H1 (cell line): ENCODE results near the gene UNC79. TPM values are rescaled to one million over a fixed set of nuclear protein-coding genes. Genes with fewer than 3 reads are reported as not detected.
"Not testable (repeated sequence)": the region's sequence is repeated elsewhere in the genome, so short reads cannot be mapped to it uniquely, and the experiment has no call there.

Experiments
- CTCF ChIA-PET: fragments of 300-600 bp; sonication (Branson Sonifier 250); formaldehyde crosslinking; loops from one replicate; lab custom pipeline; 2021; ENCODE audit not compliant: partially characterized antibody; lab: Charles Lee
- POLR2A ChIA-PET: fragments of 300-600 bp; sonication (Branson Sonifier 250); formaldehyde crosslinking; loops from one replicate; lab custom pipeline; 2021; ENCODE audit warnings: inconsistent platforms; ENCODE audit not compliant: partially characterized antibody; lab: Charles Lee
- DNase-seq, 2 experiments: peaks; one replicate each; pipeline versions ENCODE4 v3.0.0 to v3.0.0-alpha.2; 2010 to 2022; ENCODE audit warnings: low spot score in 2 of 2, low read depth in 1 of 2, mixed read lengths in 1 of 2
- FAIRE-seq: peaks from 2 replicates; lab custom pipeline; 2011; peaks lifted over from hg19 to GRCh38; lab: Jason Lieb, UNC
- H2AFZ ChIP-seq: 2 replicates; pipeline ENCODE4 v1.8.1; 2012; ENCODE audit warnings: low read length, inconsistent platforms
- H2AK5ac ChIP-seq: 2 replicates; pipeline ENCODE4 v1.6.1; 2013; ENCODE audit warnings: low read depth, low read length
- H2BK120ac ChIP-seq: replicated peaks from 2 replicates; pipeline ENCODE3; 2013; ENCODE audit warnings: low read depth, low read length, inconsistent platforms
- H2BK12ac ChIP-seq: 2 replicates; pipeline ENCODE4 v1.6.1; 2013; ENCODE audit warnings: low read depth, low read length
- H2BK15ac ChIP-seq: 2 replicates; pipeline ENCODE4 v1.6.1; 2013; ENCODE audit warnings: low read length
- H2BK20ac ChIP-seq: 2 replicates; pipeline ENCODE4 v1.6.1; 2013; ENCODE audit warnings: low read length
- H2BK5ac ChIP-seq: 2 replicates; pipeline ENCODE4 v1.6.1; 2013; ENCODE audit warnings: low read depth, low read length
- H3K14ac ChIP-seq: 2 replicates; pipeline ENCODE4 v1.6.1; 2013; ENCODE audit warnings: inconsistent platforms; ENCODE audit not compliant: insufficient read length
- H3K18ac ChIP-seq: 2 replicates; pipeline ENCODE4 v1.6.1; 2013; ENCODE audit warnings: low read length; ENCODE audit errors: extremely low read depth
- H3K23ac ChIP-seq: 2 replicates; pipeline ENCODE4 v1.6.1; 2013; ENCODE audit warnings: inconsistent platforms; ENCODE audit not compliant: insufficient read length
- H3K23me2 ChIP-seq: 2 replicates; pipeline ENCODE4 v1.6.1; 2013; ENCODE audit warnings: low read depth, low read length
- H3K27ac ChIP-seq: 2 replicates; pipeline ENCODE4 v1.6.1; 2011; ENCODE audit warnings: low read depth, low read length, inconsistent platforms
- H3K27me3 ChIP-seq, 4 experiments: replicated peaks in 1 of 4; 1 replicate in 1 of 4; 2 replicates in 3 of 4; pipeline versions ENCODE4 v1.6.1 to v1.8.1; 2011 to 2013; ENCODE audit warnings: low read length in 3 of 4, mild to moderate bottlenecking in 3 of 4, inconsistent platforms in 2 of 4, mixed read lengths in 2 of 4, moderate library complexity in 1 of 4; ENCODE audit not compliant: control insufficient read depth in 3 of 4, insufficient read depth in 3 of 4; ENCODE audit errors: extremely low read depth in 1 of 4
- H3K36me3 ChIP-seq, 4 experiments: 2 replicates each; pipeline versions ENCODE4 v1.6.1 to v1.8.1; 2011 to 2013; ENCODE audit warnings: mild to moderate bottlenecking in 4 of 4, low read length in 3 of 4, moderate library complexity in 2 of 4, control low read depth in 1 of 4, inconsistent platforms in 1 of 4; ENCODE audit not compliant: insufficient read depth in 4 of 4, control insufficient read depth in 2 of 4
- H3K4ac ChIP-seq: replicated peaks from 2 replicates; pipeline ENCODE3; 2013; ENCODE audit warnings: low read length, low read depth, mixed read lengths, inconsistent platforms; ENCODE audit not compliant: insufficient read length
- H3K4me1 ChIP-seq, 4 experiments: replicated peaks in 1 of 4; 1 replicate in 1 of 4; 2 replicates in 3 of 4; pipeline versions ENCODE4 v1.6.1 to v1.8.1; 2011 to 2013; ENCODE audit warnings: low read length in 3 of 4, inconsistent platforms in 2 of 4, mixed read lengths in 1 of 4; ENCODE audit not compliant: insufficient read depth in 4 of 4, control insufficient read depth in 3 of 4
- H3K4me2 ChIP-seq, 2 experiments: 2 replicates each; pipeline versions ENCODE4 v1.6.1 to v1.8.1; 2011 to 2013; ENCODE audit warnings: low read depth in 2 of 2, low read length in 2 of 2, control low read depth in 1 of 2, inconsistent platforms in 1 of 2, mild to moderate bottlenecking in 1 of 2; ENCODE audit not compliant: insufficient read depth in 1 of 2
- H3K4me3 ChIP-seq, 4 experiments: fragments of 200-600, 300-600 bp in 1 of 4; sonication (generic), shearing (Covaris generic), sonication (Bioruptor Twin) in 1 of 4; 2 replicates each; pipeline versions ENCODE4 v1.5.1 to v1.8.1; 2011 to 2016; ENCODE audit warnings: low read length in 4 of 4, low read depth in 3 of 4, control low read depth in 2 of 4, inconsistent platforms in 2 of 4, mild to moderate bottlenecking in 2 of 4, mixed read lengths in 1 of 4, moderate library complexity in 1 of 4; ENCODE audit not compliant: insufficient read depth in 2 of 4; ENCODE audit errors: extremely low read depth in 1 of 4
- H3K56ac ChIP-seq: replicated peaks from 2 replicates; pipeline ENCODE3; 2013; ENCODE audit warnings: low read depth, mild to moderate bottlenecking, mixed read lengths, low read length, inconsistent platforms; ENCODE audit not compliant: insufficient read length
- H3K79me1 ChIP-seq: 2 replicates; pipeline ENCODE4 v1.6.1; 2013; ENCODE audit warnings: low read depth, low read length, control low read depth
- H3K79me2 ChIP-seq, 2 experiments: 2 replicates each; pipeline versions ENCODE4 v1.6.1 to v1.8.1; 2012 to 2013; ENCODE audit warnings: low read length in 2 of 2, mild to moderate bottlenecking in 2 of 2, inconsistent platforms in 1 of 2; ENCODE audit not compliant: insufficient read depth in 2 of 2, control insufficient read depth in 1 of 2
- H3K9ac ChIP-seq, 4 experiments: replicated peaks in 1 of 4; 1 replicate in 1 of 4; 2 replicates in 3 of 4; pipeline versions ENCODE4 v1.6.1 to v1.8.1; 2011 to 2013; ENCODE audit warnings: low read depth in 3 of 4, low read length in 3 of 4, control low read depth in 2 of 4, mild to moderate bottlenecking in 2 of 4, moderate library complexity in 2 of 4, inconsistent platforms in 1 of 4; ENCODE audit errors: extremely low read depth in 1 of 4
- H3K9me3 ChIP-seq, 2 experiments: 2 replicates each; pipeline versions ENCODE4 v1.6.1 to v1.8.1; 2012 to 2013; ENCODE audit warnings: mild to moderate bottlenecking in 2 of 2, moderate library complexity in 2 of 2, control low read depth in 1 of 2, inconsistent platforms in 1 of 2, low read depth in 1 of 2, low read length in 1 of 2, mixed read lengths in 1 of 2; ENCODE audit not compliant: insufficient read depth in 2 of 2
- H4K20me1 ChIP-seq, 2 experiments: replicated peaks in 1 of 2; 2 replicates each; pipeline versions ENCODE3 to v1.8.1; 2011 to 2013; ENCODE audit warnings: inconsistent platforms in 2 of 2, low read length in 2 of 2, mild to moderate bottlenecking in 1 of 2; ENCODE audit not compliant: insufficient read depth in 2 of 2, control insufficient read depth in 1 of 2
- H4K5ac ChIP-seq: 2 replicates; pipeline ENCODE4 v1.6.1; 2013; ENCODE audit warnings: low read length, low read depth, mixed read lengths, inconsistent platforms; ENCODE audit not compliant: insufficient read length
- H4K8ac ChIP-seq: 2 replicates; pipeline ENCODE4 v1.8.0; 2013; ENCODE audit warnings: mild to moderate bottlenecking, moderate library complexity, low read length, inconsistent platforms; ENCODE audit not compliant: insufficient read depth; ENCODE audit errors: extremely low read depth
- H4K91ac ChIP-seq: replicated peaks from 2 replicates; pipeline ENCODE3; 2013; ENCODE audit warnings: low read length, mixed read lengths, inconsistent platforms; ENCODE audit not compliant: insufficient read length
- CHD1 ChIP-seq: IDR thresholded peaks from 2 replicates; pipeline ENCODE4 v1.6.1; 2012; ENCODE audit warnings: low read depth, low read length, improper control_type of control experiment
- WGBS, 2 experiments: shearing (Covaris generic) in 1 of 2; methylation state at CpG; one replicate each; pipeline versions ENCODE4 v1.1.6 to v1.1.7; 2013 to 2015; ENCODE audit warnings: low lambda C conversion rate in 2 of 2, mixed read lengths in 2 of 2, inconsistent platforms in 1 of 2, low coverage in 1 of 2, missing lambda C conversion rate in 1 of 2; ENCODE audit not compliant: insufficient replicate concordance in 2 of 2, insufficient coverage in 1 of 2, insufficient read length in 1 of 2; ENCODE audit errors: extremely low coverage in 1 of 2, missing lambda C conversion rate in 1 of 2; 5-methylcytosine and 5-hydroxymethylcytosine counted together
- polyA plus RNA-seq, 7 experiments: library from polyadenylated mRNA; depleted of rRNA in 3 of 7; stranded (reverse) in 5 of 7; unstranded in 2 of 7; fragments of >200 nt in 5 of 7; fragments of 200-250 nt in 2 of 7; gene quantifications; 1 replicate in 5 of 7; 2 replicates in 1 of 7; 4 replicates in 1 of 7; pipeline versions ENCODE4 v1.2.1 to v1.2.3, GENCODE V29; 2011 to 2013; ENCODE audit warnings: missing spikeins in 2 of 7, mixed read lengths in 2 of 7
- total RNA-seq: library from RNA; stranded (reverse); fragmentation: NEBNext Ultra II Directional; extraction: Animal tissue kit (Norgen Biotek cat#: 25700); gene quantifications from 2 replicates; pipeline ENCODE4 v1.2.1, GENCODE V29; 2021

Gene UNC79
- total and polyA plus RNA-seq, 2 of the 8 experiments (the other 6 are each of a cell fraction or from before 2014, with no cell fraction given) = 1.8 to 2.3 TPM

- TF ChIP-seq CHD1 = no peak
- TF ChIP-seq, all 59 proteins: peak for 0
These were observed 91.5 kb downstream of the UNC79 start (continued) for GRCh38 chr14:93522221-93522620.

DNA sequence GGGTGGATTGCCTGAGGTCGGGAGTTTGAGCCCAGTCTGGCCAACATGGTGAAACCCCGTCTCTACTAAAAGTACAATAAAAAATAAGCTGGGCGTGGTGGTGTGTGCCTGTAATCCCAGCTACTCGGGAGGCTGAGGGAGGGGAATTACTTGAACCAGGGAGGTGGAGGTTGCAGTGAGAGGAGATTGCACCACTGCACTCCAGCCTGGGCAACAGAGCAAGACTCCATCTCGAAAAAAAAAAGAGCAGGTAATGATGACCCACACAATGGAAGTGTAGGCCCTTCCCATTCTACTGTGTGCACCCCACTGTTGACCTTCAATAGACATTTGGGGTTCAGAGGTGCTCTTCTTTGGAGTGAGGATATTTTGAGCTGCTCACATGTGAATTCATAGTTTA, 94.5 kb downstream of the UNC79 start:
- FAIRE-seq, H3K4me1 ChIP-seq, H3K23ac ChIP-seq, DNase-seq, H4K91ac ChIP-seq, H4K8ac ChIP-seq, H3K14ac ChIP-seq, H2BK120ac ChIP-seq, H2AK5ac ChIP-seq, H3K4me3 ChIP-seq, H3K79me2 ChIP-seq, H2BK20ac ChIP-seq, H2BK12ac ChIP-seq, H4K5ac ChIP-seq, H3K27ac ChIP-seq, H3K27me3 ChIP-seq, H3K79me1 ChIP-seq, H3K36me3 ChIP-seq, H2BK5ac ChIP-seq, H3K18ac ChIP-seq, H4K20me1 ChIP-seq, H3K4me2 ChIP-seq, H3K4ac ChIP-seq, H2BK15ac ChIP-seq, POLR2A ChIA-PET, H2AFZ ChIP-seq, H3K23me2 ChIP-seq, H3K56ac ChIP-seq, H3K9ac ChIP-seq: not testable (repeated sequence)
- 90% methylated on average over 5 of the region's 5 CpGs; no CpG with 5 or more reads in 1 of the 2 experiments for WGBS, 2 experiments
- CTCF ChIA-PET = interaction anchor here (1.3 to 1.9 kb wide), 2 partner anchors 12 to 19 kb away, joined by 3 to 5 read pairs; no protein-coding TSS in a partner anchor
- H3K9me3 ChIP-seq = peaks cover 13 to 16% of the 10 kb centered on the region in 2 experiments
